NCI-H2196 treated with DMSO at 0.1 percent for 48 hours (cell line): ENCODE results near the gene ZNF764.
A peak's percentile ranks its signal among the peaks of the same experiment; 100 is the strongest.

Source experiments
- DNase-seq: peaks from one replicate; lab custom pipeline; 2025; ENCODE audit not compliant: unreplicated experiment; lab: John Stamatoyannopoulos, UW

ZNF764 gene

DNA sequence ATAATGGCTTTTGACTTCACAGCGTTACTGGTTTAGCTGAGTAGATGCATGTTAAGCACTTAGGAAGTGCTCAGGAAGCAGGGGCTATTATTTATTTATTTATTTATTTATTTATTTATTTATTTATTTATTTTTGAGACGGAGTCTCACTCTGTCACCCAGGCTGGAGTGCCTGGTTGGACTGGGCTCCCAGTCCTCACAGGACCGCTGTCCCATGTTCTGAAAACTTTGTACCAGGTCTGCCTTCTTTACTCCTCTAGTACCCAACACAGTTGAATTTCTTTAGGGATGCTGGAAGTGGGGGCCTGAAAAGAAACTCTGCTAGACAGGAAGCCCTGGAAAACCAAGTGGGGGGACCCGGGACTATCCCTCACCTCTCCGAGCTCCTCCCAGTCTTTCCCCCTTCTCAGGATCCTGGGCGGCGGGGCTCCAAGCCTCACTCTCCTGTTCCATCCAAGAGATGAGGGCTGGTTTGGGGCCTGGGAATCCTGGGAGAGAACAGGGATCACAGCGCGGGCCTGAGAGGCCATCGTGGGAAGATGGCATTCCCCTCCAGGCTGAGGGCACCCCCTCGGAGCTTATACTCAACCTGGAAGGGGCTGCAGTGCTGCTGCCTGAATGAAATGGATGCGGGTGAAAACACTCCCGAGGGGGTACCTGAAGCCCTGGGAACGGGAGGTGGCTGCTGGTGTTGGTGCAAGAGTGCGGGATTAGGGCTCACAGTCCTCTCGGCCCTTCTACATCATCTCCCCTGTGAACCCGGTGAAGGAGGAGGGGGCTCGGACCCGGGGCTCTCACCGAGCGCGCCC lies 12.7 kb upstream of the ZNF764 start:
- no peak for DNase-seq

DNA sequence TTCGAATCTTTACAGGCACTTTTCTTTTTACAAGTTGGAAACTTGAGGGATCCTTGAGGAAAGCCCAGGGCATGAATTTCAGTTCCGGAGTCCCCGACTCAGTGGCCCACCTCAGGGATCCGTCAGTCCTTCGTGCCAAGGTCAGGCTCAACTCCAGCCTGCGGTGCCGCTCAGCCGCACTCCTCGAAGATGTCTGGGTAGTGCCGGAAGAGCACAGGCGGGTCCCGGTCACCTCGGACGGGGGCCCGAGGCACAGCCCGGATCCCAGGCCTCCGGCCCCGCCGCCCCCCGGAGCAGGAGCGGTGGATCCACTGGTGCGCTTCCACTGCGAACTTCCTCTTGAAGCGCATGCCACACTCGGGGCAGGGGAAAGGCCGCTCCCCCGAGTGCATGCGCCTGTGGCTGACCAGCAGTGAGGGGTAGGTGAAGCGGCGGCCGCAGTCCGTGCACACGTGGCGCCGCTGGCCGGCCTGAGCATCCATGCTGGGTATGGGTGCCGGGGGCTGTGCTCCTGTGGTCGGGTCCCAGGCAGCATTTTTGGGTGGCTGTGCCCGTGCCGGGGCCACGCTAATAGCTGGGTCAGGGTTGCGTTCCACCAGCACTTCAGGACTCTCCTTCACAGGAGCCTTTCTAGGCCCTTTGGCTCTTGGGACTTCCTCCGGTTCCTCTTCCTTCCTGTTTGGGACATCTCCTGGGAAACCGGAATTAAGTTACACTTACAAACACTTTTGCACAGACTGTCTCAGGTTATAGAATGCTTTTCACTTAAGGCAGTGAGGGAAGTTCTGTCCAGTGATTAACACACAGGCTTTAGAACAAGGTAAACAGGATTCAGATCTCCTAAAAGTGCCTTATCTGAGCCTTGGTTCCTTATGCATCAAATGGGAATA lies 11.8 kb upstream of the ZNF764 start:
- DNase-seq = no peak

DNA sequence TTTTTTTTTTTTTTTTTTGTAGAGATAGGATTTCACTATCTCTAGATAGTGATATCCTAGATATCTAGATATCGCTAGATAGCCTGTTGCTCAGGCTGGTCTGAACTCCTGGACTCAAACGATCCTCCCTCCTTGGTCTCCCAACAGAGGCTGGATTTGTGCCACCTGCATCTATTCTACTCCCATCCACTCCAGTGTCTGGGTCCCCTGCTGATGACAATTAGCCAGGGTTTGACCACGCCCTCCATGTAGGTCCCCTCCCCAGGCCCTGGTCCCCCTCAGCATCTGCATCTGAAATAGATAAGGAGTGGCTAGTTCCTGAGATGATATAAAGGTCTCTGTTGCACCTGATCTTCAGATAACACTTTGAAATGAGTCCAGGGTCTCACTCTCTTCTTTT lies 11.1 kb upstream of the ZNF764 start:
- no peak for DNase-seq

DNA sequence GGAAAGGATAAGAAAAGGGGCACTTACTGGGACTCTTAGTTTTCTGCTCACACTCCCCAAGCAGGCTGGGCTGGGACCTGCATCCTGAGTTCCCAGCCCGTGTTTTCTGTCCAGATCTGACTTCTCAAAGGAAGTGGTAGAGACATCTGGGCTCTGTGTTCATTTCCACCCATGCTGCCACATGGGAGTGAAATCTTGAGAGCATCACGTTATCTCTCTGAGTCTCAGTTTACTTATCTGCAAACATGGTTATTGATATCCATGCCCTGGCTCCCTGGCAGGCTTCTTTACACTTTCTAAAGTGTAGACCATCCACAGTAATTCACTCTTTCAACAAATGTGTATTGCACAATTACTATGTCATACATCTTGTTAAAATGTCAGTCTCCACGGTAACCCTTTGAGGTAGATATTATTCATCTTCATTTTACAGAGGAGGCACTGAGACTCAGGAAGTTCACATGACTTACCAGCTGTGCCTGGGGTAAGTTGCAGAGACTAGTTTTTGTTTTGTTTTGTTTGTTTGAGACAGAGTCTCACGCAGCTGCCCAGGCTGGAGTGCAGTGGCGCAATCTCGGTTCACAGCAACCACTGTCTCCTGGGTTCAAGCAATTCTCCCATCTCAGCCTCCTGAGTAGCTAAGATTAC lies 9.9 kb upstream of the ZNF764 start:
- peak; percentile 39 for DNase-seq

DNA sequence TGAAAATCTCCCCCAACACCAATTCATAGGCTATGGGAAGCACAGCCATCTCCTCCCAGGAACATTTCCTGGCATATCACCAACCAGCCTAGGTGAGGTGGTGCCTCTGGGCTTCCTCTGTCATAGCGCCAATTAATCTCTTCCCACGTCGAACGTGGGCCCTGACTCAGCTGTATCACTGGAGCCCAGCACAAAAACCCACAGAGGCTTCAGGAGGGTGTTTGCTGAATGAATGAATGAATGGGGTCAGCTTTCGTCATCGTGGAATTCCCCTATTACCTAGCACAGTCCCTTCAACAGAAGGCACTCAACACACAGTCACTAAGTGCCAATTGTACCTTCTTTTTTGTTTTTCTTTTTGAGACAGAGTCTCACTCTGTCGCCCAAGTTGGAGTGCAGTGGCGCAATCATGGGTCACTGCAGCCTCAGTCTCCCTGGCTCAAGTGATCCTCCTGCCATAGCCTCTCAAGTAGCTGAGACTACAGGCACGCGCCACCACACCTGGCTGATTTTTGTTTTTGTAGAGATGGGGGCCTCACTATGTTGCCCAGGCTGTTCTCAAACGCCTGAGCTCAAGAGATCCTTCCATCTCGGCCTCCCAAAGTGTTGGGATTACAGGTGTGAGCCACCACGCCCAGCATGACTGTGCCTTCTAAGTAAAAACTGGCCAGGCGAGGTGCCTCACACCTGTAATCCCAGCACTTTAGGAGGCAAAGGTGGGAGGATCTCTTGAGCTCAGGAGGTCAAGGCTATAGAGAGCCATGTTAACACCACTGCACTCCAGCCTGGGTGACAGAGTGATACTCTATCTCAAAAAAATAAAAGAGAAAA lies 9.2 kb upstream of the ZNF764 start:
- DNase-seq = no peak

DNA sequence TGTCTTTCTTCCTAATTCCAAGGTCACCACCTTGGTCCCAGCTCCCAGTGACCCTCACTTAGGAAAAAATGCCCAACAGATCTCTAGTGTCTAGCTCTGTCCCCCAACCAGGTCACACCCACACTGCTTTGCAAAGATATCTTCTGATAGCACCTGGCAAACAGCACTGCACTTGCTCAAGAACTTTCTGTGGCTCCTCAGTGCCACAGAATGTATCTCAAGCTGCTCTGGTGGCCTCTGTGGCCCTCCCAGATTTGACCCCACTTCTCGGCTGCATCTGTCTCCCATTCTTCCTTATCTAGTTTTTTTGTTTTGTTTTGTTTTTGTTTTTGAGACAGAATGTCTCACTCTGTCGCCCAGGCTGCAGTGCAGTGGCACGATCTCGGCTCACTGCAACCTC lies 8.4 kb upstream of the ZNF764 start:
- DNase-seq = no peak

DNA sequence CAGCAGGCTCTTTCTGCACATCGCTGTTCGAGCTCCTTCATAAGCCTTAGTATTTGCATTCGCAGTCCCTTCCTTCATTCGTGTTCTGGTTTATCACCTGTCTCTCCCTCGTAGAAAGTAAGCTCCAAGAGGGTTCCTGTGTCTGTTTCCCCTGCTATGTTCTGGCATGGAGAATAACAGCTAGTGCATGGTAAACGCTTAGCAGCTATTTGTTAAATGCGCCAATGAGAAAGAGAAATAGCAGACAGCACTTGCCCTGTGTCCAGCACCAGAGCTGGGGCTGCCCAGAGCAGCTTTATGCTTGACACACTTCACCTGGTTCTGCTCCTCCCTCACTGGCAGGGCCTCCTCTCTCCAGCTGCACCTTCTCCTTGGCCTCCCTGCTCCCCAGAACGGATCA lies 7.8 kb upstream of the ZNF764 start:
- DNase-seq = no peak

DNA sequence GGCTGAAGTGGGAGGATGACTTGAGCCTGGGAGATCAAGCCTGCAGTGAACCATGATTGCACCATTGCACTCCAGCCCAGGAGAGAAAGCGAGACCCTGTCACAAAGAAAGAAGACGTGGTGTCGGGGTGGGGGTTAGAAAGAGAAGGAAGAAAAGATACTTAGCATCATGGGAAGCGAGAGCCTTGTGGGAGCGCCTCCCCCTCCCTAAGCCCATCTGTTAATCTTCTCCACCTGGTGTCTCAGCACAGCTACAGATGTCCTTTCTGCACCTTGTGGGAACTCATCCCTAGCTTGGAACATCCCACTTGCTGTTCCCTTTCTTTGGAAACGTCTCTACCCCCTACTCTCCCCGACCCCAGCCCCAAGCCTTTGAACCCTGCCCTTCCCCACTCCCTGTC lies 7.4 kb upstream of the ZNF764 start:
- no peak for DNase-seq

DNA sequence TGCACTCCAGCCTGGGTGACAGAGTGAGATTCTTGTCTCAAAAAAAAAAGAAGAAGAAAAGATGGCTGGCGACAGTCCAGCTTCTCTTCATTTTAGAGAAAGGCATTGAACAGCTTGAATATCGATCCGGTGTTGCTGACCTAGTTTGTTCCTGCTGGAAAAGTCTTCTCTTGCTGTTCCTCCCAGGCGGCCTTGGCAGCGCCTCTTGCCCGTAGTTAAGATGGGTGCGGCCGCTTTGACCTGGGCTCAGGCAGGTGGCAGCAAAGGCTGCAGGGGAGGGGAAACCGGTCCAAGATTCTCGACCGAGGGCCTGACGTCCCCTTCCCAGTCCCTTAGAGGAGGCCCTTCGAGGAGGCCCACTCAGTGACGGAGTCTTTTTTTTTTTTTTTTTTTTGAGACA lies 3.8 kb upstream of the ZNF764 start:
- no peak for DNase-seq

DNA sequence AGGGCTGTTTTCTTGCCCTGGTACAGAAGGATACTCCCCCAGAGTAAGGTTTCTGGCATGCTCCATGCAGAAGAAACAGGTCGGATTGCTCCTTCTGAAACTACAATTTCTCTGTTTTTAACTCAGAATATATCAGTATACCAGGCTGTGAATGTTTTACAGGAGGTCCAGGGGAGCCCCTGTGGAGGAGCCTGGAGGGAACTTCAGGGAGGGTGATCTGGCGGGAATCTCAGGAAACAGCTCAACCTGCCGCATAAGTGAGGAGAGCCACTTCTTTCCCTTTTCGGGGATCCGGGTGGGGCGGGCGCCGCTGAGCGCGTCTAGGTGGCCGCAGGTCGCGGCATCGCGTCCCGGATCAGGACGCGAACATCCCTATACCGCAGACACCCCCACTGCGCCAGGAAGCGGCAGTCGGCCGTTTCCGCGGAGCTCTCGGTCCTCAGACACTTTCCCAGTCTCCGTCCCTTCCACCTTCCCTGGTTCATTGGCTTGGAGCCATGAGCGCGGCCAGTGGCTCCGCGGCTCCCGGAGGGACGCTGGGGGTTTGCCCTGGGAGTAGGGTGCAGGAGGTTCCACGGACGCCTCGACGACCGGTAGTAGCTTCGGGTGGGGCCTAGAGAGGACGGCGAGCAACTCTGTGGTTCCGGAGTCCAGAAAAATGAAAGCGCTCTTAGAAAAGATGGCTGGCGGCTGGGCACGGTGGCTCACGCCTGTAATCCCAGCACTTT lies 3.1 kb upstream of the ZNF764 start:
- no peak for DNase-seq

DNA sequence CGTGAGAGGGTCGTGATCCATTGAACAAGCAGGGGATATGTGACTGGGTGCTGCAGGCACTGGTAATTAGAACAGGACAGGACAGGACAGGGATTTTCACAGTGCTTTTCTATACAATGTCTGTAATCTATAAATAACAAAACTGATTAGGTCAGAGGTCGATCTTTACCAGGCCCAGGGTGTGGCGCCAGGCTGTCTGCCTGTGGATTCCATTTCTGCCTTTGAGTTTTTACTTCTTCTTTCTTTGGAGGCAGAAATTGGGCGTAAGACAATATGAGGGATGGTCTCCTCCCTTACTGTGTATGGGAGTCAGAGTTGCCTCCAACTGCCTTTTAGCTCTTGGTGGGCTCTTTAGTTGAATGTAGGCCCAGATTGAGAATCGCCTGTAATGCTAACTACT lies 1.5 kb upstream of the ZNF764 start:
- no peak for DNase-seq

DNA sequence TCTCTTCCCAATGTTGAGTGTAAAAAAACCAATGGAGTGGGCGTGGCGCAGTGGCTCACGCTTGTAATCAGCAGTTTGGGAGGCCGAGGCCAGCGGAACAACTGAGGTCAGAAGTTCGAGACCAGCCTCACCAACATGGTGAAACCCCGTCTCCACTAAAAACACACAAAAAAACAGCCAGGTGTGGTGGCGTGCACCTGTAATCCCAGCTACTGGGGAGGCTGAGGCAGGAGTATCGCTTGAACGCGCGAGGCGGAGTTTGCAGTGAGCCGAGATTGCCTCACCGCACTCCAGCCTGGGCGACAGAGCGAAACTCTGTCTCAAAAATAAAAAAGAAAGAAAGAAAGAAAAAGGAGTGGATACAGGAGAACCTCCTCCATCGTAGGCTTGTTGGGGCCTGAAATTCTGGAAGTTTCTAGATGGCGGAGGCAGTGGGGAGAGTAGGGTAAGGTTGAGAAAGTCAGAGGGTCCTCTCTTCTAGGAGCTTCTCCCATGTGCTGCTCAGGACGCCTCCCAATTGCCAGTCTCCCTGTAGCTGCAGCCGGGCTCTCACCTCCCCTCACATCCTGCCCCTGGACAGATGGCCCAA lies 709 bp upstream of the ZNF764 start:
- no peak for DNase-seq

DNA sequence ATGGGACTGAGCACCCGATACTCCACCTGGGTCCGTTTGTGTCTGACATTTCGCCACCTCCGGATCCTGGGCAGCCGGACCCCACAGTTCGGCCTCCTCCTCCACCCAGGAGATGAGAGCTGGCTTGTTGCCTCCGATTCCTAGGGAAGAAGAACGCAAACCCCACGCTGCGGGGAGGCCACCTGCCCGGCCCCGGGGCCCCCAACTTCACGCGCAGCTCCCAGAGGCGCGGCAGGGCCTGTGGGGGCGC lies 542 bp downstream of the ZNF764 start:
- DNase-seq = no peak

DNA sequence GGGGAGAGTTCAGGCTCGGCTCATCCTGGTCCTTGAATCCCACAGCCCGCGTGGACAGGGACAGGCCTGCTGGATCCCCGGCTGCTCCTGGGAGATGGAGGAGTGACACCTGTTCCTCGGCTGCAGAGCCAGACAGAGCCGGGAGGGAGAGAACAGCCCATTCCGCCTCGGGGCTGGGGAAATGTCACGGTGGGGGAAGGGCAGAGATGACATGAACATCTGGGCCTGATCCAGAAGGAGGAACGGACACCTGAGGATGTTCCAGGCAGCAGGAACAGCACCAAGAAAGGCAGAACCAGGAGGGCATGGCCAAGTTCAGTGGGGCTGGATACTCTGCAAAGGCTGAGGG lies 2.1 kb downstream of the ZNF764 start:
- DNase-seq = no peak

DNA sequence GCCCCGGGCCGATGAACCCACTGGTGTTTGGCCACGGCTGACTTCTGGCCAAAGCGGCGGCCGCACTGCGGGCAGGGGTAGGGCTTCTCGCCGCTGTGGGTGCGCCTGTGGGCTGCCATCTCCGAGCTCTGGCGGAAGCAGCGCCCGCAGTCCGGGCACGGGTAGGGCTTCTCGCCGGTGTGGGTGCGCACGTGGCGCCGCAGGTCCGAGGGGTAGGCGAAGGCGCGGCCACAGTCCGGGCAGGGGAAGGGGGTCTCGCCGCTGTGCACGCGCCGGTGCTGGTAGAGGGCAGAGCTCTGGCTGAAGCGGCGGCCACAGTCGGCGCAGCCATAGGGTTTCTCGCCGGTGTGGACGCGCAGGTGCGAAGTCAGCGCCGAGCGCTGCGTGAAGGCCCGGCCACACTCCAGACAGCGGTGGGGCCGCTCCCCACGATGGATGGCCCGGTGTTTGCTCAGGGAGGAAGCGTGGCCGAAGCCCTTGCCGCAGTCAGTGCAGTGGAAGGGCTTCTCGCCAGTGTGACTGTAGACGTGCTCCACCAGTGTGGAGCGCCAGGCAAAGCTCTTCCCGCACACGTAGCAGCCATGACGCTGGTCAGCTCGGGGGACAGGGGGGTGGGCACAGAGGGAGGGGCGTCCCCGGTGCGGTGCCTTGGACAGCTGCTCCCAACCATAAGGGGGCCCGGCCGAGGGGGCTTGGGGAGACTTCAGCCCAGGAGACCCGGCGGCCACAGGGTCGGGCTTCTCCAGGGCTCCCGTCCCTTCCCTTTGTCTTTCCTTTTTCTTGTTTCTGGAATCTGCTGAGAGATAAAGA lies 2.7 kb downstream of the ZNF764 start:
- no peak for DNase-seq

DNA sequence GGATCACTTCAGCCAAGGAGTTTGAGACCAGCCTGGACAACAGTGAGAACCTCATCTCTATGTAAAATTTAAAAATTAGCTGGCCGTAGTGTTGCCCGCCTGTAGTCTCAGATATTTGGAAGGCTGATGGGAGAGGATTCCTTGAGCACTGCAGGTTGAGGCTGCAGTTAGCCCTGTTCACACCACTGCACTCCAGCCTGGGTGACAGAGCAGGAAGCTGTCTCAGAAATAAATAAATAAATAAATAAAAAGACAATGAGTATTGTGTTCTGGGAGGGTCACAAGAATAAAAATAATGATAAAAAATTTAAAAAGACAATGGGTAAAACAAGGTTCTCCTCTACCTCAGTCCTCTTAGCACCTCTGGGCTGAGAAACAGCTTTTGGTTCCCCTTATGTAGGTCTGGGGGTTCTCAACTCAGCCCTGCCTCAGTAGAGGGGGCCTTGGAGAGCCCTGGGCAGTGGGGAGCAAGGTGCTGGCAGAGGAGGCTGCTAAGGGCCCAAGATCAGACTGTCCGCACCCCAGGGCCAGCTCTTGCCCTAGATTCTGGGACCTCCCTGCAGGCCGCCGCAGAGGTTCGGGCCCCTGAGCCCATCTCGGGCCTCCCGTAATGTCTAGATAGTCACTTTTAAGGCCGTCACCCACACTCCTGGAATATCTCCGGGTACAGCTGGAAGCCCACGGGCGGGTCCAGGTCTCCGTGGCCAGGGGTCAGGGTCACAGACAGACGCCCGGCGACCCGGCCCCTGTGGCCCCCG lies 3.4 kb downstream of the ZNF764 start:
- DNase-seq = no peak

DNA sequence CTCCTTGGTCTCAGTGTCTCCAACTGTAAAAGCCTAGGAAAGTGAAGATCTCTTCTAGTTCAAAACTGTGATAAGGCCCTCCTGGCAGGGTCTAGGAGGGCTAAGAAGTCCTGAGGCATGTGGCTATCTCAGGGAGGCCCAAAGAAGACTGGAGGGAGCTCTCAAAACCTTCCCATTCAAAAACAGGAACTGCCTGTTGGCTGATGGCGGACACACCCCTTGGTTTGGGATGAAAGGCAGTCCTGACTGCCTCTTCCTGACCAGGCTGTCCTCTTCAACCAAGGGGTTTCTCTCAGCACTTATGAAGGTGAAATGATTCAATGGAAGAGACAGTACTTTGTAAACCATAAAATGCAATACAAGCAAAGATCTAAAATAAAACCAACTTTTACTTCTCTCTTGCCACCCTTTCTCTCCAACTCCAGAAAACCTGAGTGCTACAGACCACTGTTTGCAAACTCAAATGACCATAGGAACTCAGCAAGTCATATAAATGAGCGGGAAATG lies 4.7 kb downstream of the ZNF764 start:
- no peak for DNase-seq

DNA sequence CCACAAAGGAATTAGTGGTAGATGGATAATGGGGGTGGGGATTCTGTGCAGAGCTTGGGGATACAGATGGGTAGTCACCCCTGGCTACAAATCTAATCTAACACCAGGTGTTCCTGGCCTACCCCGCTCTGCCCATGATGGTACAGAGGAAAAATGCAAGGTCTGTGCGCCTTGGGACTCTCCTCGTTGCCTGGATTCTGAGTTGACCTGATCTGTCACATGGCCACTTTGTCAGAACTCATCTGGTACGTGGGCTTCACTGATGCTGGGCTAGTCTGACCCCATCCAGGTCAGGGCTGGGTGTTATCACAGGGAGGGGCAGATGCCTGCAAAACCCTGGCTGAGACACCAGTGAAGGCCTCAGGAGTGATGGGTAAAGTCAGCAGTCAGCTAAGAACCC lies 5.2 kb downstream of the ZNF764 start:
- no peak for DNase-seq

DNA sequence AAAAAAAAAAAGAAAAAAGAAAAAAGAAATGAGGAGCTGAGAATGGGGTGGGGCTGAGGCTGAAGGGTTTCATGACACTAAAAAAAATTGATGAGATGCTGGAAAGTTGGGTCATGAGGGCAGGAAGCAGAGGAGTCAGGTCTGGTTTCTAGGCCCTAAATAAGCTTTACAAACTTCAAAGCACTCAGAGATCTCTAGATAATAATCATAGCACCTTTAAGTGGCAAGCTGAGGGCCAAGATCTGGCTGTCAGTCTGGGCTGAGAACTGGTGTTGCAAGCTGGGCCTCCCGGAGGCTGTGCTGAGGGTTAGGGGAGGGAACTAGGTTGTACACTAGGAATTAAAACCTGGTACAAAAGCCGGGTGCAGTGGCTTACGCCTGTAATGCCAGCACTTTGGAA lies 6.4 kb downstream of the ZNF764 start:
- no peak for DNase-seq
